Coronary artery (tissue), 2 donors: Measurements from ENCODE around the gene TINCR.

Experiments used
- DNase-seq: peaks from one replicate; pipeline ENCODE4 v3.0.0-alpha.2; 2017; ENCODE audit warnings: low spot score
- H3K27ac ChIP-seq, 2 donors: fragments of 200-600 bp; sonication (generic); one replicate each; pipeline ENCODE4 v1.5.1; 2016 to 2019
- H3K4me3 ChIP-seq: fragments of 200-600 bp; sonication (generic); 2 replicates; pipeline ENCODE4 v1.5.1; 2016; ENCODE audit warnings: mild to moderate bottlenecking, moderate library complexity
- CTCF ChIP-seq: fragments of 200-600 bp; sonication (generic); IDR thresholded peaks from one replicate; pipeline ENCODE4 v1.5.1; 2019; ENCODE audit warnings: antibody characterized with exemption

The TINCR gene

GRCh38 chr19:5593343-5594255 is 25.8 kb upstream of the TINCR start:
- no peak for TF ChIP-seq CTCF
- no peak overlapping the region for H3K27ac ChIP-seq
- H3K4me3 ChIP-seq = no peak overlapping the region
- DNase-seq = no peak

GRCh38 chr19:5592531-5593342 is 25.0 kb upstream of the TINCR start:
- no peak for TF ChIP-seq CTCF
- no peak overlapping the region for H3K27ac ChIP-seq
- H3K4me3 ChIP-seq = no peak overlapping the region
- no peak for DNase-seq

- H3K27ac ChIP-seq = no peak overlapping the region
These were observed 23.7 kb upstream of the TINCR start for GRCh38 chr19:5591476-5591875.

GRCh38 chr19:5590865-5591154 is 23.1 kb upstream of the TINCR start:
- TF ChIP-seq CTCF = no peak
- no peak for DNase-seq
- Histone ChIP-seq H3K4me3 (no peak overlapping the region), H3K27ac (no peak overlapping the region)

More at GRCh38 chr19:5591476-5591875, 23.7 kb upstream of the TINCR start:
- TF ChIP-seq CTCF = no peak
- DNase-seq = no peak
- no peak overlapping the region for H3K4me3 ChIP-seq

GRCh38 chr19:5590151-5590864 is 22.6 kb upstream of the TINCR start:
- no peak for DNase-seq
- Histone ChIP-seq H3K4me3 (no peak overlapping the region), H3K27ac (no peak overlapping the region)
- TF ChIP-seq CTCF = no peak

- no peak overlapping the region for H3K4me3 ChIP-seq
- no peak for DNase-seq
- H3K27ac ChIP-seq = no peak overlapping the region
- TF ChIP-seq CTCF = no peak
These were observed 21.3 kb upstream of the TINCR start for GRCh38 chr19:5588906-5589676.
